ENCODE results near the gene TAX1BP1. TPM values are rescaled to one million over a fixed set of nuclear protein-coding genes. Genes with fewer than 3 reads are reported as not detected.

TAX1BP1 gene
- total RNA-seq, 1 experiment from 2014 or later, result 58.5 TPM

GRCh38 chr7:27699751-27700150, 40.2 kb upstream of the TAX1BP1 start:
- no peak overlapping the region for H3K4me2 ChIP-seq (ENCODE audit: low read length)
- TF ChIP-seq EZH2phosphoT487 (IDR thresholded peaks at IDR 0.05; ENCODE audit: borderline replicate concordance, low read length) (no peak), CTCF (conservative IDR thresholded peaks at IDR 0.05; ENCODE audit: low read depth, low read length) (no peak), EZH2 (IDR thresholded peaks at IDR 0.05; ENCODE audit: low read length, unreplicated experiment) (no peak)
- no peaks in the 10 kb centered on the region for H3K9me3 ChIP-seq (ENCODE audit: low read length)
- H3F3A ChIP-seq (ENCODE audit: low read length, unreplicated experiment), result no peaks in the 10 kb centered on the region
- H3K36me3 ChIP-seq (ENCODE audit: low read depth, low read length), result no peaks in the 10 kb centered on the region
- no peaks in the 10 kb centered on the region for H3K4me1 ChIP-seq (ENCODE audit: insufficient read depth, low read length)
- intact Hi-C loops (cut with micrococcal nuclease), result loop anchor here (10.0 kb wide), 1 partner anchor 375 kb away; no protein-coding TSS in a partner anchor
- H3K4me3 ChIP-seq (ENCODE audit: low read length), result no peak overlapping the region
- ChIA-PET CTCF (interaction anchor here (0.6 kb wide), 1 partner anchor 9 kb away, joined by 5 read pairs; no protein-coding TSS in a partner anchor), POLR2A (ENCODE audit: unreplicated experiment) (no interaction called here)
- H3K27me3 ChIP-seq (ENCODE audit: low read length), result no peaks in the 10 kb centered on the region
- H2AFZ ChIP-seq (ENCODE audit: low read length), result no peak overlapping the region
- ATAC-seq (no peak), DNase-seq (no peak)
- H4K20me1 ChIP-seq (ENCODE audit: low read length), result no peaks in the 10 kb centered on the region
- BruUV-seq (replicated peaks), result no TSS peak
- no peak overlapping the region for H3K9ac ChIP-seq (ENCODE audit: low read length)
- H3K79me2 ChIP-seq (ENCODE audit: low read length), result no peaks in the 10 kb centered on the region
- H3K27ac ChIP-seq (ENCODE audit: low read length), result no peak overlapping the region
- no peaks in the 10 kb centered on the region for H3K9me2 ChIP-seq (replicated peaks; ENCODE audit: low read length)

DNA sequence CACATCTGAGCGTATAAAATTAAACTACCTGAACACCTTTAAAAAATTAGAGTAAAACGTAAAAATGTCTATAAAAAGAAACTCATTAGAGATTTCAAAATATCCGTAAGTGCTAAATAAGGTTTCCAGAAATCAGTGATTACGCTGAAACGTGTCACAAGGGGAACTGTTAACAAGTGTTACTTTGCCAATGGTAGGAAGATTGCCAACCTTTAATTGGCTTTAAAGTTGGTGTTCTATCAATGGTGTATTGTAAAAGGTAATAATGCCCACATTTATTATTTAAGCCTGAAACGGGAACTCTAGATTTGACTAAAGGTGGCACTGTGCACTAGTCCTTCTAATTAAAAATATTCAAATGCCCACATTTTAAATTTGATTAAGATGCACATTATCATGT, 39.5 kb upstream of the TAX1BP1 start:
- Histone ChIP-seq H3K4me3 (ENCODE audit: low read length) (no peak overlapping the region), H3K9me2 (replicated peaks; ENCODE audit: low read length) (no peaks in the 10 kb centered on the region), H3K36me3 (ENCODE audit: low read depth, low read length) (no peaks in the 10 kb centered on the region), H3K4me2 (ENCODE audit: low read length) (no peak overlapping the region), H3K27ac (ENCODE audit: low read length) (no peak overlapping the region), H3K27me3 (ENCODE audit: low read length) (no peaks in the 10 kb centered on the region), H4K20me1 (ENCODE audit: low read length) (no peaks in the 10 kb centered on the region), H3K9me3 (ENCODE audit: low read length) (no peaks in the 10 kb centered on the region), H3K79me2 (ENCODE audit: low read length) (no peaks in the 10 kb centered on the region), H3K4me1 (ENCODE audit: insufficient read depth, low read length) (no peaks in the 10 kb centered on the region), H3K9ac (ENCODE audit: low read length) (no peak overlapping the region), H2AFZ (ENCODE audit: low read length) (no peak overlapping the region), H3F3A (ENCODE audit: low read length, unreplicated experiment) (no peaks in the 10 kb centered on the region)
- DNase-seq (no peak), ATAC-seq (no peak)
- ChIA-PET POLR2A (ENCODE audit: unreplicated experiment) (no interaction called here), CTCF (interaction anchor here (0.6 kb wide), 1 partner anchor 8 kb away, joined by 5 read pairs; no protein-coding TSS in a partner anchor)
- intact Hi-C loops (cut with micrococcal nuclease), result no loop called here
- TF ChIP-seq CTCF (conservative IDR thresholded peaks at IDR 0.05; ENCODE audit: low read depth, low read length) (no peak), EZH2 (IDR thresholded peaks at IDR 0.05; ENCODE audit: low read length, unreplicated experiment) (no peak), EZH2phosphoT487 (IDR thresholded peaks at IDR 0.05; ENCODE audit: borderline replicate concordance, low read length) (no peak)
- no TSS peak for BruUV-seq (replicated peaks)

- no peak overlapping the region for H3K4me2 ChIP-seq (ENCODE audit: low read length)
- DNase-seq, result no peak
- no peaks in the 10 kb centered on the region for H3F3A ChIP-seq (ENCODE audit: low read length, unreplicated experiment)
- TF ChIP-seq EZH2 (IDR thresholded peaks at IDR 0.05; ENCODE audit: low read length, unreplicated experiment) (no peak), CTCF (conservative IDR thresholded peaks at IDR 0.05; ENCODE audit: low read depth, low read length) (no peak), EZH2phosphoT487 (IDR thresholded peaks at IDR 0.05; ENCODE audit: borderline replicate concordance, low read length) (no peak)
- no peaks in the 10 kb centered on the region for H3K79me2 ChIP-seq (ENCODE audit: low read length)
- H3K4me1 ChIP-seq (ENCODE audit: insufficient read depth, low read length), result no peaks in the 10 kb centered on the region
- no peaks in the 10 kb centered on the region for H3K36me3 ChIP-seq (ENCODE audit: low read depth, low read length)
- no peak overlapping the region for H3K9ac ChIP-seq (ENCODE audit: low read length)
- POLR2A ChIA-PET (ENCODE audit: unreplicated experiment), result no interaction called here
- no peaks in the 10 kb centered on the region for H3K9me3 ChIP-seq (ENCODE audit: low read length)
- H2AFZ ChIP-seq (ENCODE audit: low read length), result no peak overlapping the region
- no peaks in the 10 kb centered on the region for H3K27me3 ChIP-seq (ENCODE audit: low read length)
- no peak for ATAC-seq
- BruUV-seq (replicated peaks), result no TSS peak
- no peak overlapping the region for H3K4me3 ChIP-seq (ENCODE audit: low read length)
- H4K20me1 ChIP-seq (ENCODE audit: low read length), result no peaks in the 10 kb centered on the region
- no peak overlapping the region for H3K27ac ChIP-seq (ENCODE audit: low read length)
- intact Hi-C loops (cut with micrococcal nuclease), result no loop called here
- H3K9me2 ChIP-seq (replicated peaks; ENCODE audit: low read length), result no peaks in the 10 kb centered on the region
- CTCF ChIA-PET, result no interaction called here
These were observed 36.8 kb upstream of the TAX1BP1 start for GRCh38 chr7:27703181-27703580.

Data from PC-3 (cell line).